Measurements from ENCODE around the gene ITGA3.

The ITGA3 gene

GRCh38 chr17:50056217-50056960 lies 479 bp downstream of the ITGA3 start:
- peak; percentile 66 for TF ChIP-seq CTCF (IDR thresholded peaks at IDR 0.05; ENCODE audit: extremely low read depth, insufficient read depth, missing control alignments)
- in situ Hi-C loops (cut with MboI; ENCODE audit: low pct_unique_long_range_greater_than_20kb, low sequenced_read_pairs, unreplicated experiment), result no loop called here
- DNase-seq (ENCODE audit: low spot score), result peak; percentile 78

- no peak for DNase-seq (ENCODE audit: low spot score)
- TF ChIP-seq CTCF (IDR thresholded peaks at IDR 0.05; ENCODE audit: extremely low read depth, insufficient read depth, missing control alignments), result no peak
- in situ Hi-C loops (cut with MboI; ENCODE audit: low pct_unique_long_range_greater_than_20kb, low sequenced_read_pairs, unreplicated experiment), result no loop called here
These were observed 1.0 kb downstream of the ITGA3 start for GRCh38 chr17:50056961-50057330.

GRCh38 chr17:50057521-50057991 lies 1.6 kb downstream of the ITGA3 start:
- in situ Hi-C loops (cut with MboI; ENCODE audit: low pct_unique_long_range_greater_than_20kb, low sequenced_read_pairs, unreplicated experiment), result no loop called here
- TF ChIP-seq CTCF (IDR thresholded peaks at IDR 0.05; ENCODE audit: extremely low read depth, insufficient read depth, missing control alignments), result no peak
- no peak for DNase-seq (ENCODE audit: low spot score)

GRCh38 chr17:50058296-50058953 lies 2.5 kb downstream of the ITGA3 start:
- DNase-seq (ENCODE audit: low spot score), result no peak
- in situ Hi-C loops (cut with MboI; ENCODE audit: low pct_unique_long_range_greater_than_20kb, low sequenced_read_pairs, unreplicated experiment), result no loop called here
- TF ChIP-seq CTCF (IDR thresholded peaks at IDR 0.05; ENCODE audit: extremely low read depth, insufficient read depth, missing control alignments), result no peak

GRCh38 chr17:50059256-50059655 lies 3.3 kb downstream of the ITGA3 start:
- DNase-seq (ENCODE audit: low spot score), result no peak
- in situ Hi-C loops (cut with MboI; ENCODE audit: low pct_unique_long_range_greater_than_20kb, low sequenced_read_pairs, unreplicated experiment), result no loop called here
- TF ChIP-seq CTCF (IDR thresholded peaks at IDR 0.05; ENCODE audit: extremely low read depth, insufficient read depth, missing control alignments), result no peak

GRCh38 chr17:50059759-50060273 lies 3.9 kb downstream of the ITGA3 start:
- no peak for TF ChIP-seq CTCF (IDR thresholded peaks at IDR 0.05; ENCODE audit: extremely low read depth, insufficient read depth, missing control alignments)
- DNase-seq (ENCODE audit: low spot score), result no peak
- in situ Hi-C loops (cut with MboI; ENCODE audit: low pct_unique_long_range_greater_than_20kb, low sequenced_read_pairs, unreplicated experiment), result no loop called here
